ENCODE results near the gene HP. TPM values are rescaled to one million over a fixed set of nuclear protein-coding genes. Genes with fewer than 3 reads are reported as not detected.

HP gene
- not detected for total RNA-seq

GRCh38 chr16:72054254-72054847, at the start of gene HP:
HP (plus strand) TSS chr16:72054505; CDS start chr16:72054653, 148 bp downstream.

GRCh38 chr16:72008424-72009216, 45.7 kb upstream of the HP start, which contains the start of gene DHODH:
DHODH (plus strand) TSS chr16:72008744; CDS start chr16:72008765, 21 bp downstream.

GRCh38 chr16:72093448-72094265, 39.4 kb downstream of the HP start, which contains the start of the genes DHX38 and TXNL4B:
DHX38 (plus strand) TSS chr16:72093847; CDS start chr16:72096158, 2,311 bp downstream.
TXNL4B (minus strand) TSS chr16:72093620; CDS start chr16:72090749, 2,871 bp downstream.

Other genes with a start within 250 kb of the HP start
- 10 to 100 TPM; 78.0 to 84.5 TPM for gene AP1G1, start 245.7 kb upstream of the HP start, total RNA-seq
- 10 to 100 TPM; 23.4 to 24.9 TPM for gene ATXN1L, start 208.5 kb upstream of the HP start, total RNA-seq
- 10 to 100 TPM in 1 of 2 experiments, 1 to 10 TPM in 1; 9.7 to 10.2 TPM for gene ZNF821, start 170.3 kb upstream of the HP start, total RNA-seq
- gene IST1, start 159.0 kb upstream of the HP start, total RNA-seq: 100 to 1,000 TPM; 198 to 202 TPM
- gene PKD1L3, start 54.1 kb upstream of the HP start, total RNA-seq: under 1 TPM; 0.35 to 0.36 TPM
- 1 to 10 TPM; 8.1 to 9.6 TPM for gene DHODH, start 45.8 kb upstream of the HP start, total RNA-seq
- not detected for gene HPR, start 8.7 kb downstream of the HP start, total RNA-seq
- gene TXNL4B, start 39.1 kb downstream of the HP start, total RNA-seq: 10 to 100 TPM; 14.7 to 17.1 TPM
- gene DHX38, start 39.3 kb downstream of the HP start, total RNA-seq: 10 to 100 TPM; 70.9 to 73.1 TPM
- gene PMFBP1, start 117.7 kb downstream of the HP start, total RNA-seq: 1 to 10 TPM; 1.5 to 1.9 TPM